Measurements from ENCODE around the gene SLC9A9.
A peak's percentile ranks its signal among the peaks of the same experiment; 100 is the strongest.

Gene SLC9A9

DNA sequence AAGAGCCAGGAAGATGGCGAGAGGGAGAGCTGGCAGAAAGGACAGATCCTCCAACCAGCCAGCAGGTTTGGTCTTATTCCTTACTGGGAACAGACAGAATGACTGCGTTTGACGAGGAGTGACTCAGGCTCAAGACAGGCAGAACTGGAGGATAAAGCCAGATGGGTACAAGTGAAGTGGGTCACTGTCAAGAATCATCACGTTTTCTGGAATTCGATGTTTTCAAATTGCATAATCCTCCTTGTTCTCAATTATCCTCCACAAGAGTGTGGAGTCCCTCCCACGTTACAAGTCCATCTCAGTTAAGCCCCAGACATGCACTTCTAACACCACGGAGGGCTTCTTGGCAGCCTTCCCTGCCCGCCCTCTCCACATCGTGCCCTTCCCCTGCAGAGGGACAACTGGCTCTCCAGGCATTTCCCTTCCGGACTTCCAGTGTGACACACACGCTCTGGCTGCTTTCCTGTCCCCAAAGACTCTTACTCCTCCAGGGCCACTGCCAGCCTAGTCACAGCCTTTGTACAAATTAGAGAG is 545.6 kb downstream of the SLC9A9 start:
- Histone ChIP-seq H3K36me3 (no peaks in the 10 kb centered on the region), H3K27me3 (ENCODE audit: insufficient read depth, low read depth, severe bottlenecking) (no peaks in the 10 kb centered on the region), H3K9me3 (ENCODE audit: severe bottlenecking) (no peaks in the 10 kb centered on the region), H3K4me3 (ENCODE audit: low read depth, low read length) (no peak overlapping the region), H3K27ac (no peak overlapping the region)
- TF ChIP-seq, protein P1, sequence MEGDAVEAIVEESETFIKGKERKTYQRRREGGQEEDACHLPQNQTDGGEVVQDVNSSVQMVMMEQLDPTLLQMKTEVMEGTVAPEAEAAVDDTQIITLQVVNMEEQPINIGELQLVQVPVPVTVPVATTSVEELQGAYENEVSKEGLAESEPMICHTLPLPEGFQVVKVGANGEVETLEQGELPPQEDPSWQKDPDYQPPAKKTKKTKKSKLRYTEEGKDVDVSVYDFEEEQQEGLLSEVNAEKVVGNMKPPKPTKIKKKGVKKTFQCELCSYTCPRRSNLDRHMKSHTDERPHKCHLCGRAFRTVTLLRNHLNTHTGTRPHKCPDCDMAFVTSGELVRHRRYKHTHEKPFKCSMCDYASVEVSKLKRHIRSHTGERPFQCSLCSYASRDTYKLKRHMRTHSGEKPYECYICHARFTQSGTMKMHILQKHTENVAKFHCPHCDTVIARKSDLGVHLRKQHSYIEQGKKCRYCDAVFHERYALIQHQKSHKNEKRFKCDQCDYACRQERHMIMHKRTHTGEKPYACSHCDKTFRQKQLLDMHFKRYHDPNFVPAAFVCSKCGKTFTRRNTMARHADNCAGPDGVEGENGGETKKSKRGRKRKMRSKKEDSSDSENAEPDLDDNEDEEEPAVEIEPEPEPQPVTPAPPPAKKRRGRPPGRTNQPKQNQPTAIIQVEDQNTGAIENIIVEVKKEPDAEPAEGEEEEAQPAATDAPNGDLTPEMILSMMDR (IDR thresholded peaks at IDR 0.05; ENCODE audit: low read depth, low read length), result no peak
- DNase-seq, result no peak

DNA sequence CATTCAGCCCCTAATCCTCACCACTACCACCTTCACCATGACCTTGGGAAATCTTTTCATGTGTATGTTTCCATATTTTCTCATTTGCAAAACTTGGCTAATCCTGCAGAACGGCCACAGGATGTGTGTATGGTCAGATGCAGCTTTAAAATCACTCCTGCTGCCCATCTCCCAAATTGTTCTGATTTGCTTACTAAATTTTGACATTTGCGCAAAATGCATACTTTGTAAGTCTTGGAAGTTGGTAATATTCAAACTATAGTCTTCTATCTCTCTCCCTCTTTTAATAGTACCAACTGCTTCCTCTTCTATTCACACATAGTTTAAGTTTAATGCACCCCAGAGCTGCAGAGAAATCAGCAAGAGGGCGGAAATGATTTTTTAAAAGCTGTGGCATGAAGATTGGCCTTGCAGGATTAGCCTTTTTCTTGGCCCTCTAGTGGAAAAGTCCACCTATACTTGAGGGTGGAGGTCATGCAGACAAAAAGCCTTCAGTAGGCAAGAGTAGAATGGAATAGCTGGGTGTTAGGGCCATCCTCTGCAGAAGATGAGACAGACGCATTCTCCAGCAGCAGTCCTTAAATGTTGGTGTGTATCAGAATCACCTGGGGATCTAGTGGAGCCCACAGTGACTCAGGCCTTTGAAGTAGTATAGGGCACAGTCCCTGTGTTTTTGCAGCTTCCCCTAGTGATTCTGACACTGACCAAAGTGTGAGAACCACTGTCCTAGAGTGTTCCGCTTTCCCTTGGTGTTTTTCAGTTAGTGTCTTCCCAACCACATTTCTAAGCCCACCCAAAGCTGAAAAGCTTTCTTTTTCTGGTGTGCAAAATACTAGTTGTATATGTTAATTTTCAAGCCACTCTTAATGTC is 547.0 kb downstream of the SLC9A9 start:
- no peak for DNase-seq
- Histone ChIP-seq H3K4me3 (ENCODE audit: low read depth, low read length) (no peak overlapping the region), H3K27me3 (ENCODE audit: insufficient read depth, low read depth, severe bottlenecking) (no peaks in the 10 kb centered on the region), H3K36me3 (no peaks in the 10 kb centered on the region), H3K9me3 (ENCODE audit: severe bottlenecking) (no peaks in the 10 kb centered on the region), H3K27ac (no peak overlapping the region)
- TF ChIP-seq, protein P1 (IDR thresholded peaks at IDR 0.05; ENCODE audit: low read depth, low read length), result no peak

DNA sequence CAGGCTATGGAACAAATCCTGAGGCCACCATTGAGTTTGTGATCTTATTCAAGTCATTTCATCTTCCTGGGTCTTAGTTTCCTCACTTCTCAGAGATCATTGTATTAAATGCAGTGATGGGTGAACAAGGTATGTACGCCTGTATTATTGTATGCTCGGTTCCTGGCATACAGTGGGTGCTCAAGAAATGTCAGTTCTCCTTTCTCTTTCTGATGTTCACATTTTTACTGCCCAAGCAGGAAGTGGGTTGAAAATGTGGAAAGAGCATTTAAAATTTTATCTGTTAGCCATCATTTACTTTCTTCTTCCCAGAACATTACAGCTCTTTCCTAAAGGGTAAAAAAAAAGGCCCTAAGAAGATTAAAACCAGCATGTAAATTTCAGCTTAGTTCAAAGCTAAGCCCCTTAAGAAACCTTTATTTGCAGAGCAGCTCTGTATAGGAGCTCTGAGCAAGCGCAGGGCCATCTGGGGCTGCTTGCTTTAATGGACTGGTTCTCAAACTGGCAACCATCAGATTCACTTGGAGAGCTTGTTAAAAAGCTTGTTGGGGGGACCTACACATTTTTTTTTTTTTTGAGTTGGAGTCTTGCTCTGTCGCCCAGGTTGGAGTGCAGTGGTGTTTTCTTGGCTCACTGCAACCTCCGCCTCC is 549.3 kb downstream of the SLC9A9 start:
- no peak overlapping the region for H3K4me3 ChIP-seq (ENCODE audit: low read depth, low read length)
- no peaks in the 10 kb centered on the region for H3K27me3 ChIP-seq (ENCODE audit: insufficient read depth, low read depth, severe bottlenecking)
- H3K27ac ChIP-seq, result no peak overlapping the region
- no peaks in the 10 kb centered on the region for H3K36me3 ChIP-seq
- H3K9me3 ChIP-seq (ENCODE audit: severe bottlenecking), result no peaks in the 10 kb centered on the region
- peak; percentile 73 for DNase-seq
- TF ChIP-seq, protein P1 (IDR thresholded peaks at IDR 0.05; ENCODE audit: low read depth, low read length), result no peak

DNA sequence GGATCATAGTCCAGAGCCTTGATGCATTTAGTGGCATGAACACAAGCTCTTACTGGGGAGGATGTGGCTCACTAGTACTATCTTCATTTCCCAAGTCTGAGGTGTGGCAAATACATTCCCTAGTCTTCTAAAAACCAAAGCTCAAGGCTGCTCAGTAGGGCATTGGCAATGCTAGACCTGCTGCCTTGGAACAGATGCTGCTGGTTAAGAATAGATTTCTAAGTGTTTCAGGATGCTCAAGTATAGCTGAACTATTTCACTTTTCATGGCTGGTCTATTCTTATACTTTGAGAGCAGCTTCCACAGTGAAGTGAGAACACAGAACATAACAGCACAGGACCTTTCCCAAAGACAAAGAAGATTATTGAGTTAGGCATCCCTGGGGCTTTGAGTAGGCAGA is 549.9 kb downstream of the SLC9A9 start:
- TF ChIP-seq, protein P1 (IDR thresholded peaks at IDR 0.05; ENCODE audit: low read depth, low read length), result no peak
- Histone ChIP-seq H3K27me3 (ENCODE audit: insufficient read depth, low read depth, severe bottlenecking) (no peaks in the 10 kb centered on the region), H3K27ac (no peak overlapping the region), H3K4me3 (ENCODE audit: low read depth, low read length) (no peak overlapping the region), H3K9me3 (ENCODE audit: severe bottlenecking) (no peaks in the 10 kb centered on the region), H3K36me3 (no peaks in the 10 kb centered on the region)
- DNase-seq, result no peak

DNA sequence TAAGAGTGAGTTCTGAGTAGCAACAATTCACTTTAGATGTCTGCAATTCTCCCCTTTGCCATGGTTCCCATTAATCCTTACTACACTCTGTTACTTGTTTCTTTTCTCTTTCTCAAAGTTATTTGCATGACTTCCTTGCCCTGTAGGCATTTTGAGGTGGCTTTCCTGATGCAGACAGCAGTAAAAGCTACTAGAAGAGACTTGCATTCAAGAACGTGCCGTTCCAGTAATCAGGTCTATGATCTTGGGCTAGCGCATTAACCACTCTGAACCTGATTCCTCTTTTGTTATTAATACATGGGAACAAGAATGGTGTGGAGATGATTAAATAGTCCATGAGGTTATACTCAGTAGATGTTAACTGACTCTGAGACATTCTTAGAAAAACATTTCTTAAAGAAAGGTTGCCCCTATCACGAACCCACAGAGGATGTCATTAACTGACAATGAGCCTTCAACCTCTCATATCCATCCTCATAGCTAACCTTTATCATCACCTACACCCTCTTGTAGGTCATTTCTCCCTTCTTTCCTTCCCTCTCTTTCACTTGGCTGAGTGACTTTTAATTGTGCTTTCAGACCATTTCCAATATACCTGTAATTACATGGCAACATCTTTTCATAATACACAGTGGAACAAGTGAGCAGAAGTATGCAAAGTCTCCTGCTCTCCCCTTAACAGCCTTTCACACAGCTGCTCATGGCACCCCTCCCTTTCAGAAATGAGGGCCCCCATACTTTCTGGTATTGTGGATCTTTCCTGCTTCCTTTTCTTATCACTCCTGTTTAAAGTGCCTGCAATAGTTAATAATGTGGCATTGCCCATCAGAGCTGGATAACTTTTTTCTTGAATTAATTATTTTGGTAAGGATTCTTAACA is 552.8 kb downstream of the SLC9A9 start:
- H3K36me3 ChIP-seq, result no peaks in the 10 kb centered on the region
- no peaks in the 10 kb centered on the region for H3K27me3 ChIP-seq (ENCODE audit: insufficient read depth, low read depth, severe bottlenecking)
- H3K4me3 ChIP-seq (ENCODE audit: low read depth, low read length), result no peak overlapping the region
- TF ChIP-seq, protein P1 (IDR thresholded peaks at IDR 0.05; ENCODE audit: low read depth, low read length), result no peak
- H3K9me3 ChIP-seq (ENCODE audit: severe bottlenecking), result no peaks in the 10 kb centered on the region
- DNase-seq, result no peak
- H3K27ac ChIP-seq, result no peak overlapping the region
